ENCODE data around the gene TPSG1.
"Not testable (repeated sequence)": the region's sequence is repeated elsewhere in the genome, so short reads cannot be mapped to it uniquely, and the experiment has no call there.

TPSG1 gene

GRCh38 chr16:1230471-1231212, 5.6 kb upstream of the TPSG1 start:
- not testable (repeated sequence) for DNase-seq (ENCODE audit: low read depth in 2 of 2)

- not testable (repeated sequence) for DNase-seq (ENCODE audit: low read depth in 2 of 2)
These were observed 5.0 kb upstream of the TPSG1 start, which contains the start of gene TPSB2 for GRCh38 chr16:1230084-1230470. TPSB2 (minus strand) TSS chr16:1230184; CDS start chr16:1229951, 233 bp downstream.

- DNase-seq (ENCODE audit: low read depth in 2 of 2), result not testable (repeated sequence)
These were observed 4.4 kb upstream of the TPSG1 start for GRCh38 chr16:1229476-1229875.

GRCh38 chr16:1228227-1228626, 3.2 kb upstream of the TPSG1 start:
- not testable (repeated sequence) for DNase-seq (ENCODE audit: low read depth in 2 of 2)

- not testable (repeated sequence) for DNase-seq (ENCODE audit: low read depth in 2 of 2)
These were observed 1.6 kb upstream of the TPSG1 start for GRCh38 chr16:1226692-1227091.

GRCh38 chr16:1225728-1226311, 752 bp upstream of the TPSG1 start:
- not testable (repeated sequence) for DNase-seq (ENCODE audit: low read depth in 2 of 2)

- no peak for DNase-seq (ENCODE audit: low read depth in 2 of 2)
These were observed 510 bp downstream of the TPSG1 start for GRCh38 chr16:1224558-1224957.

GRCh38 chr16:1223355-1224214, 1.5 kb downstream of the TPSG1 start:
- no peak for DNase-seq (ENCODE audit: low read depth in 2 of 2)

GRCh38 chr16:1222553-1223354, 2.3 kb downstream of the TPSG1 start:
- no peak for DNase-seq (ENCODE audit: low read depth in 2 of 2)

- no peak for DNase-seq (ENCODE audit: low read depth in 2 of 2)
These were observed 3.2 kb downstream of the TPSG1 start for GRCh38 chr16:1221628-1222552.

- DNase-seq (ENCODE audit: low read depth in 2 of 2), result no peak
These were observed 4.0 kb downstream of the TPSG1 start for GRCh38 chr16:1220841-1221627.

- DNase-seq (ENCODE audit: low read depth in 2 of 2), result no peak
These were observed 4.9 kb downstream of the TPSG1 start for GRCh38 chr16:1220098-1220728.

- DNase-seq (ENCODE audit: low read depth in 2 of 2), result no peak
These were observed 6.0 kb downstream of the TPSG1 start for GRCh38 chr16:1218930-1219611.

GRCh38 chr16:1218061-1218929, 6.8 kb downstream of the TPSG1 start:
- DNase-seq (ENCODE audit: low read depth in 2 of 2), result no peak

GRCh38 chr16:1217526-1217925, 7.5 kb downstream of the TPSG1 start:
- no peak for DNase-seq (ENCODE audit: low read depth in 2 of 2)

- DNase-seq (ENCODE audit: low read depth in 2 of 2), result no peak
These were observed 8.2 kb downstream of the TPSG1 start for GRCh38 chr16:1216681-1217400.

- no peak for DNase-seq (ENCODE audit: low read depth in 2 of 2)
These were observed 8.8 kb downstream of the TPSG1 start for GRCh38 chr16:1216296-1216619.

Data from stimulated activated CD4-positive, alpha-beta T cell treated with anti-CD3 and anti-CD28 coated beads, Interleukin-4, amount 100 ng/mL, for 48 hours (primary cell).